ENCODE measurements around the gene SRSF5.

SRSF5 gene

GRCh38 chr14:69756298-69756697 lies 10.6 kb upstream of the SRSF5 start:
- WGBS, 2 donors (ENCODE audit: extremely low coverage in 2 of 2, insufficient read length in 2 of 2, insufficient replicate concordance in 1 of 2): no CpG with 5 or more reads among the region's 3 CpGs
- Histone ChIP-seq H4K91ac (ENCODE audit: low read depth, low read length, poor library complexity) (no peak overlapping the region), H3K27ac (replicated peaks; ENCODE audit: low read length) (no peak overlapping the region)

DNA sequence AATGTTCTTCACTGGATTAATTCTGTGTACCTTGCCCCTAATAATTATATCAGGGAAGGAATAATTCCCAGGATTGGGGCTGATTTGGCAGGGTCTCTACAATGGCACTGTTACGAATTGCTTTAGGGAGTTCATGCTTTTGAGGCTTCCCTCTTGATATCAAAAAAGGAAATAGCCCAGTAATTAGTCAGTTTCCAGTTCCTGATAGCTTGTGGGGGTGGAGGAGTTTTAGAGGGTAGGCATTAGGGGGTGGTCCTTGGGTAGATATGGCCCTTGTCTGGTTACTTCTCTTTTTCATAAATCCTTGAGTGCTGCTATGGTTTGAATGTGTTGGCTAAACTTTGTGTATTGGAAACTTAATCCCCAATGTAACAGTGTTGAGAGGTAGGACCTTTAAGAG lies 6.1 kb upstream of the SRSF5 start:
- DNase-seq (ENCODE audit: low spot score): no peak
- no peaks in the 10 kb centered on the region for H3K4me1 ChIP-seq (ENCODE audit: control insufficient read depth in 2 of 2, insufficient read depth in 1 of 2, low read depth in 1 of 2, low read length in 2 of 2)
- H4K91ac ChIP-seq (ENCODE audit: low read depth, low read length, poor library complexity): no peak overlapping the region
- H2AK5ac ChIP-seq (ENCODE audit: low read depth, low read length): no peak overlapping the region
- no peak overlapping the region for H2AFZ ChIP-seq (ENCODE audit: low read length)
- no peak overlapping the region for H3K18ac ChIP-seq (ENCODE audit: low read length)
- H2BK12ac ChIP-seq (ENCODE audit: low read length): no peak overlapping the region
- peaks cover 0 to 5% of the 10 kb centered on the region in 2 donors for H3K9me3 ChIP-seq (replicated peaks in 1 of 2; ENCODE audit: control insufficient read depth in 2 of 2, insufficient read depth in 1 of 2, low read depth in 1 of 2, low read length in 2 of 2)
- peaks cover 0 to 12% (median 0%) of the 10 kb centered on the region in 3 experiments for H3K27me3 ChIP-seq (ENCODE audit: control insufficient read depth in 3 of 3, insufficient read depth in 3 of 3, low read depth in 1 of 3, low read length in 3 of 3)
- no peak overlapping the region for H3K23ac ChIP-seq (ENCODE audit: low read depth, low read length, poor library complexity)
- no peak overlapping the region for H3K4ac ChIP-seq (ENCODE audit: low read length)
- no peak overlapping the region for H2BK5ac ChIP-seq (ENCODE audit: low read length)
- H3K4me2 ChIP-seq (ENCODE audit: insufficient read depth, low read length, poor library complexity, severe bottlenecking): no peak overlapping the region
- no peak overlapping the region for H4K8ac ChIP-seq (ENCODE audit: low read depth, low read length)
- H3K36me3 ChIP-seq (replicated peaks in 1 of 2; ENCODE audit: control insufficient read depth in 2 of 2, insufficient read depth in 2 of 2, low read length in 2 of 2): no peaks in the 10 kb centered on the region
- H3K14ac ChIP-seq (ENCODE audit: low read length): no peak overlapping the region
- no peak overlapping the region for H3K9ac ChIP-seq (ENCODE audit: low read depth, low read length, poor library complexity)
- no peak overlapping the region for H2BK15ac ChIP-seq (ENCODE audit: low read length)
- no peak overlapping the region for H2BK120ac ChIP-seq (ENCODE audit: low read depth, low read length)
- H3K79me1 ChIP-seq (ENCODE audit: low read depth, low read length): no peaks in the 10 kb centered on the region
- H3K27ac ChIP-seq (replicated peaks; ENCODE audit: low read length): no peak overlapping the region
- H3K4me3 ChIP-seq (ENCODE audit: low read length in 2 of 2): no peak overlapping the region
- no CpG with 5 or more reads among the region's 1 CpG for WGBS, 2 donors (ENCODE audit: extremely low coverage in 2 of 2, insufficient read length in 2 of 2, insufficient replicate concordance in 1 of 2)

More at GRCh38 chr14:69756298-69756697, 10.6 kb upstream of the SRSF5 start:
- H4K8ac ChIP-seq (ENCODE audit: low read depth, low read length): no peak overlapping the region
- no peak overlapping the region for H3K23ac ChIP-seq (ENCODE audit: low read depth, low read length, poor library complexity)
- no peak overlapping the region for H3K14ac ChIP-seq (ENCODE audit: low read length)
- peaks cover 0 to 17% (median 0%) of the 10 kb centered on the region in 3 experiments for H3K27me3 ChIP-seq (ENCODE audit: control insufficient read depth in 3 of 3, insufficient read depth in 3 of 3, low read depth in 1 of 3, low read length in 3 of 3)
- no peak overlapping the region for H3K18ac ChIP-seq (ENCODE audit: low read length)
- no peak overlapping the region for H3K9ac ChIP-seq (ENCODE audit: low read depth, low read length, poor library complexity)
- H3K9me3 ChIP-seq (replicated peaks in 1 of 2; ENCODE audit: control insufficient read depth in 2 of 2, insufficient read depth in 1 of 2, low read depth in 1 of 2, low read length in 2 of 2): no peaks in the 10 kb centered on the region
- no peak for DNase-seq (ENCODE audit: low spot score)
- no peak overlapping the region for H2BK12ac ChIP-seq (ENCODE audit: low read length)
- H2AFZ ChIP-seq (ENCODE audit: low read length): no peak overlapping the region
- no peak overlapping the region for H2AK5ac ChIP-seq (ENCODE audit: low read depth, low read length)
- no peak overlapping the region for H2BK120ac ChIP-seq (ENCODE audit: low read depth, low read length)
- H2BK15ac ChIP-seq (ENCODE audit: low read length): no peak overlapping the region
- H3K4me2 ChIP-seq (ENCODE audit: insufficient read depth, low read length, poor library complexity, severe bottlenecking): no peak overlapping the region
- no peaks in the 10 kb centered on the region for H3K79me1 ChIP-seq (ENCODE audit: low read depth, low read length)
- no peak overlapping the region for H3K4ac ChIP-seq (ENCODE audit: low read length)
- no peaks in the 10 kb centered on the region for H3K4me1 ChIP-seq (ENCODE audit: control insufficient read depth in 2 of 2, insufficient read depth in 1 of 2, low read depth in 1 of 2, low read length in 2 of 2)
- H3K36me3 ChIP-seq (replicated peaks in 1 of 2; ENCODE audit: control insufficient read depth in 2 of 2, insufficient read depth in 2 of 2, low read length in 2 of 2): no peaks in the 10 kb centered on the region
- no peak overlapping the region for H2BK5ac ChIP-seq (ENCODE audit: low read length)
- H3K4me3 ChIP-seq (ENCODE audit: low read length in 2 of 2): no peak overlapping the region

- Histone ChIP-seq H2BK120ac (ENCODE audit: low read depth, low read length) (no peak overlapping the region), H3K4me2 (ENCODE audit: insufficient read depth, low read length, poor library complexity, severe bottlenecking) (no peak overlapping the region), H3K27ac (replicated peaks; ENCODE audit: low read length) (no peak overlapping the region), H2AK5ac (ENCODE audit: low read depth, low read length) (no peak overlapping the region), H2BK12ac (ENCODE audit: low read length) (no peak overlapping the region), H2AFZ (ENCODE audit: low read length) (no peak overlapping the region), H4K8ac (ENCODE audit: low read depth, low read length) (no peak overlapping the region), H3K18ac (ENCODE audit: low read length) (no peak overlapping the region), H3K9me3 (replicated peaks in 1 of 2; ENCODE audit: control insufficient read depth in 2 of 2, insufficient read depth in 1 of 2, low read depth in 1 of 2, low read length in 2 of 2) (peaks cover 0 to 6% of the 10 kb centered on the region in 2 donors), H3K27me3 (ENCODE audit: control insufficient read depth in 3 of 3, insufficient read depth in 3 of 3, low read depth in 1 of 3, low read length in 3 of 3) (peaks cover 0 to 1% (median 0%) of the 10 kb centered on the region in 3 experiments), H3K14ac (ENCODE audit: low read length) (no peak overlapping the region), H4K91ac (ENCODE audit: low read depth, low read length, poor library complexity) (no peak overlapping the region), H3K4me3 (ENCODE audit: low read length in 2 of 2) (no peak overlapping the region), H3K4me1 (ENCODE audit: control insufficient read depth in 2 of 2, insufficient read depth in 1 of 2, low read depth in 1 of 2, low read length in 2 of 2) (peaks cover 3 to 8% of the 10 kb centered on the region in 2 donors), H2BK15ac (ENCODE audit: low read length) (no peak overlapping the region), H3K36me3 (replicated peaks in 1 of 2; ENCODE audit: control insufficient read depth in 2 of 2, insufficient read depth in 2 of 2, low read length in 2 of 2) (peaks cover 7 to 12% of the 10 kb centered on the region in 2 donors), H2BK5ac (ENCODE audit: low read length) (no peak overlapping the region), H3K79me1 (ENCODE audit: low read depth, low read length) (no peaks in the 10 kb centered on the region), H3K9ac (ENCODE audit: low read depth, low read length, poor library complexity) (no peak overlapping the region), H3K23ac (ENCODE audit: low read depth, low read length, poor library complexity) (no peak overlapping the region), H3K4ac (ENCODE audit: low read length) (no peak overlapping the region)
- no CpG with 5 or more reads among the region's 6 CpGs for WGBS, 2 donors (ENCODE audit: extremely low coverage in 2 of 2, insufficient read length in 2 of 2, insufficient replicate concordance in 1 of 2)
- no peak for DNase-seq (ENCODE audit: low spot score)
Observed at GRCh38 chr14:69763761-69764510, 3.0 kb upstream of the SRSF5 start.

DNA sequence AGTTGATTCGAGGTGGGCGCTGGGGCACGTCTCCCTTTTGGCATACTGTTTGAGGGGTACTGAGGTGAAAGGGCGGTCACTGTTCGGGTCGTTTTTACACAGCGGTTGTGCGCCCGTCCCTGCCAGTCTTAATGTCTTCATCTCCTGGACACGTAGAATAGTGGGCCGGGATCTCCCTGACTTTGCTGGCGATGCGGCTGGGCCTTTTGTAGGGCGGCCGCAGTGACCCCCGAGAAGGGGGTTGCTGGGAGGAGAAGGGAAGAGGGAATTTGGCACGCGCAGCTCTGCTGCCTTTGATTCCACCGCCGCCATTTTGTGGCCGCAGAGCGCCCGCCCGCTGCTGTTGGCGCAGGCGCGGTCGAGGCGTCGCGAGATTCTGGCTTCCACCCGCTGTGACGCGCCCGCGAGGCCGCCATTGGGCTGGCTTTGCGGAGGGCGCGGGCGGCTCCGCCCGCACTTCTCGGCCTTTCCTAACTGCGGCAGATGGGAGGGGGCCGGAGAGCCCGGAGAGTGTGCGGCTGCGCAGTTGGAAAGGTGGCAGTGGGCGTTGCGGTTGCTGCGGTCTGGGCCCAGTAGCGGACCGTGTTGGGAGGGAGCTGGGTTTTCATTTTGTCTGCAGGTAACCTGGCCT lies 542 bp downstream of the SRSF5 start:
- H2BK15ac ChIP-seq (ENCODE audit: low read length): peak overlapping the region; percentile 34
- peak overlapping the region; percentile 38 for H2BK120ac ChIP-seq (ENCODE audit: low read depth, low read length)
- H2AFZ ChIP-seq (ENCODE audit: low read length): peak overlapping the region; percentile 81
- peak overlapping the region; percentile 94 for H3K9ac ChIP-seq (ENCODE audit: low read depth, low read length, poor library complexity)
- H2AK5ac ChIP-seq (ENCODE audit: low read depth, low read length): peak overlapping the region; percentile 66
- H3K27ac ChIP-seq (replicated peaks; ENCODE audit: low read length): peak overlapping the region; percentile 92
- H2BK12ac ChIP-seq (ENCODE audit: low read length): peak overlapping the region; percentile 24
- peaks cover 8 to 9% of the 10 kb centered on the region in 2 donors for H3K4me1 ChIP-seq (ENCODE audit: control insufficient read depth in 2 of 2, insufficient read depth in 1 of 2, low read depth in 1 of 2, low read length in 2 of 2)
- peak overlapping the region; percentile 72 for H3K14ac ChIP-seq (ENCODE audit: low read length)
- peak; percentile 93 for DNase-seq (ENCODE audit: low spot score)
- WGBS, 2 donors (ENCODE audit: extremely low coverage in 2 of 2, insufficient read length in 2 of 2, insufficient replicate concordance in 1 of 2): no CpG with 5 or more reads among the region's 54 CpGs
- peak overlapping the region; percentile 82 for H3K4me2 ChIP-seq (ENCODE audit: insufficient read depth, low read length, poor library complexity, severe bottlenecking)
- no peak overlapping the region for H4K91ac ChIP-seq (ENCODE audit: low read depth, low read length, poor library complexity)
- peak overlapping the region; percentile 71 for H3K23ac ChIP-seq (ENCODE audit: low read depth, low read length, poor library complexity)
- no peak overlapping the region for H3K4ac ChIP-seq (ENCODE audit: low read length)
- H3K9me3 ChIP-seq (replicated peaks in 1 of 2; ENCODE audit: control insufficient read depth in 2 of 2, insufficient read depth in 1 of 2, low read depth in 1 of 2, low read length in 2 of 2): peaks cover 0 to 6% of the 10 kb centered on the region in 2 donors
- H2BK5ac ChIP-seq (ENCODE audit: low read length): peak overlapping the region; percentile 78
- H3K18ac ChIP-seq (ENCODE audit: low read length): peak overlapping the region; percentile 93
- H3K79me1 ChIP-seq (ENCODE audit: low read depth, low read length): peaks cover 4% of the 10 kb centered on the region
- H3K27me3 ChIP-seq (ENCODE audit: control insufficient read depth in 3 of 3, insufficient read depth in 3 of 3, low read depth in 1 of 3, low read length in 3 of 3): no peaks in the 10 kb centered on the region
- H3K4me3 ChIP-seq (ENCODE audit: low read length in 2 of 2): peak overlapping the region; percentile 84 to 100
- H4K8ac ChIP-seq (ENCODE audit: low read depth, low read length): peak overlapping the region; percentile 89
- peaks cover 25 to 48% of the 10 kb centered on the region in 2 donors for H3K36me3 ChIP-seq (replicated peaks in 1 of 2; ENCODE audit: control insufficient read depth in 2 of 2, insufficient read depth in 2 of 2, low read length in 2 of 2)

Data from neuronal stem cell (in vitro differentiated cells).